Fibroblast of mammary gland (primary cell): ENCODE results near the gene PDE2A.

ENCODE experiments used
- DNase-seq: peaks from one replicate; pipeline ENCODE4 v3.0.0-alpha.2; 2010; ENCODE audit warnings: low read depth
- H3K4me3 ChIP-seq: 2 replicates; pipeline ENCODE4 v1.5.1; 2011; ENCODE audit warnings: low read depth, mild to moderate bottlenecking, low read length, moderate library complexity; ENCODE audit not compliant: control insufficient read depth
- CTCF ChIP-seq: conservative IDR thresholded peaks from 2 replicates; pipeline ENCODE4 v1.5.1; 2011; ENCODE audit warnings: low read depth, low read length, inconsistent platforms; ENCODE audit not compliant: control insufficient read depth, insufficient read depth

Gene PDE2A

GRCh38 chr11:72646024-72646423, 28.2 kb downstream of the PDE2A start:
- TF ChIP-seq CTCF: no peak
- no peak for DNase-seq
- no peak overlapping the region for H3K4me3 ChIP-seq

- TF ChIP-seq CTCF: no peak
- H3K4me3 ChIP-seq: no peak overlapping the region
- DNase-seq: peak; percentile 54
Measured at GRCh38 chr11:72643547-72643946, 30.7 kb downstream of the PDE2A start.

- TF ChIP-seq CTCF: no peak
- DNase-seq: peak; percentile 23
- peak overlapping the region; percentile 22 for H3K4me3 ChIP-seq
Measured at GRCh38 chr11:72642884-72643522, 31.2 kb downstream of the PDE2A start.

GRCh38 chr11:72642043-72642883, 32.0 kb downstream of the PDE2A start:
- DNase-seq: no peak
- peak overlapping the region; percentile 31 for H3K4me3 ChIP-seq
- TF ChIP-seq CTCF: no peak

- no peak for TF ChIP-seq CTCF
- no peak for DNase-seq
Measured at GRCh38 chr11:72641522-72642042, 32.6 kb downstream of the PDE2A start.

GRCh38 chr11:72639502-72640375, 34.5 kb downstream of the PDE2A start:
- no peak overlapping the region for H3K4me3 ChIP-seq
- no peak for TF ChIP-seq CTCF
- DNase-seq: no peak

More at GRCh38 chr11:72641522-72642042, 32.6 kb downstream of the PDE2A start:
- no peak overlapping the region for H3K4me3 ChIP-seq
